GM10266 (cell line): ENCODE measurements around the gene SNAPC4.

ENCODE experiments used
- DNase-seq: peaks from one replicate; pipeline ENCODE4 v3.0.0; 2012; ENCODE audit errors: extremely low spot score
- TF ChIP-seq, protein P1 (sequence below): IDR thresholded peaks from 2 replicates; pipeline ENCODE4 v1.5.1; 2012; ENCODE audit warnings: mild to moderate bottlenecking, low read depth; ENCODE audit not compliant: control insufficient read depth, insufficient read depth; ENCODE audit errors: missing control alignments

Gene SNAPC4

DNA sequence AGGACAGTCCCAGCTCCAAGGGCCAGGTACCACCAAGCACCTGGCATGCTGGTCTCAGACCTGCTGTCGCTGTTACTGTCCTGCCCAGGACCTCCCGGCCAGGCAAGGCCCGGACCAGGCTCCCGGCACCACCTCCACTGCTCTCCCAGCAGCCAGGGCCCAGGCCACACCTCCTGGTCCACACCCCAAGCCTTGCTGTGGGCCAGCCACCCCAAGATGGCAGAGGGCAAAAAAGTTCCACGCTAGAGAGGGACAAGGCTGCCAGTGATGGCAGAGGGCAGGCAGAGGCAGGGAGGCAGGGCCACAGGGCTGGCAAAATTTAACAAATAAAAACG, 37.6 kb downstream of the SNAPC4 start:
- TF ChIP-seq, protein P1, sequence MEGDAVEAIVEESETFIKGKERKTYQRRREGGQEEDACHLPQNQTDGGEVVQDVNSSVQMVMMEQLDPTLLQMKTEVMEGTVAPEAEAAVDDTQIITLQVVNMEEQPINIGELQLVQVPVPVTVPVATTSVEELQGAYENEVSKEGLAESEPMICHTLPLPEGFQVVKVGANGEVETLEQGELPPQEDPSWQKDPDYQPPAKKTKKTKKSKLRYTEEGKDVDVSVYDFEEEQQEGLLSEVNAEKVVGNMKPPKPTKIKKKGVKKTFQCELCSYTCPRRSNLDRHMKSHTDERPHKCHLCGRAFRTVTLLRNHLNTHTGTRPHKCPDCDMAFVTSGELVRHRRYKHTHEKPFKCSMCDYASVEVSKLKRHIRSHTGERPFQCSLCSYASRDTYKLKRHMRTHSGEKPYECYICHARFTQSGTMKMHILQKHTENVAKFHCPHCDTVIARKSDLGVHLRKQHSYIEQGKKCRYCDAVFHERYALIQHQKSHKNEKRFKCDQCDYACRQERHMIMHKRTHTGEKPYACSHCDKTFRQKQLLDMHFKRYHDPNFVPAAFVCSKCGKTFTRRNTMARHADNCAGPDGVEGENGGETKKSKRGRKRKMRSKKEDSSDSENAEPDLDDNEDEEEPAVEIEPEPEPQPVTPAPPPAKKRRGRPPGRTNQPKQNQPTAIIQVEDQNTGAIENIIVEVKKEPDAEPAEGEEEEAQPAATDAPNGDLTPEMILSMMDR: no peak
- DNase-seq: no peak

DNA sequence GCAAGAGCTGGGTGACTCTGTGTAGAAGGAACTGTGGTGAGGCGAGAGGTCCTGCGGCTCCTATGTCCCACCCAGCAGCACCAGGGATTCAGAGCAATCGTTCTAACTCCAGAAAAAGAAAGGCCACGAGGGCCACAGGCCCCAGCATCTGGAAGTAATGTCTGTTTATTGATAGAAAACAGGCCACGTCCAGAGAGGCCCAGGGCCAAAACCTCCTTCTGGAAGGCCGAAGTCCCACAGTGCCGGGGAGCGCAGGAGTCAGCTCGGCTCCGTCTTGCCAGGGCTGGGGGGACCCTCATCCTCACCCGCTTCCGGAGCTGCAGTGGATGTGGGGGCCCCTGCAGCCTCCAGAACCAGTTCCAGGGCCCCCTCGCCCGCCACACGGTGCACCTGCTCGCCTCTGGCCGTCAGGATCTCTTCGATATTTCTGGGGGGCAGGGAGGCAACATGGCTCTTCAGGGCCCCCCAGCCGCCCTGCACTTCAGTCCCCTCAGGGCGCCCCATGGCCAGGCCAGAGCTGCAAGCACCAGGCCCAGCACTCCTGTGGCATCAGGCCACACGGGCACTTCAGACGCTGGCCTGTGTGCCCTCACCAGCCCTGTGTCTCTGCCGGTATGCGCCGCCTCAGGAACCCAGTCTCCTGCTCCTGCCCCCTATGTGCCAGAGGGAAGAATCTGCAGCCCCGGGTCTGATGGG, 38.1 kb downstream of the SNAPC4 start:
- TF ChIP-seq, protein P1: no peak
- DNase-seq: no peak

DNA sequence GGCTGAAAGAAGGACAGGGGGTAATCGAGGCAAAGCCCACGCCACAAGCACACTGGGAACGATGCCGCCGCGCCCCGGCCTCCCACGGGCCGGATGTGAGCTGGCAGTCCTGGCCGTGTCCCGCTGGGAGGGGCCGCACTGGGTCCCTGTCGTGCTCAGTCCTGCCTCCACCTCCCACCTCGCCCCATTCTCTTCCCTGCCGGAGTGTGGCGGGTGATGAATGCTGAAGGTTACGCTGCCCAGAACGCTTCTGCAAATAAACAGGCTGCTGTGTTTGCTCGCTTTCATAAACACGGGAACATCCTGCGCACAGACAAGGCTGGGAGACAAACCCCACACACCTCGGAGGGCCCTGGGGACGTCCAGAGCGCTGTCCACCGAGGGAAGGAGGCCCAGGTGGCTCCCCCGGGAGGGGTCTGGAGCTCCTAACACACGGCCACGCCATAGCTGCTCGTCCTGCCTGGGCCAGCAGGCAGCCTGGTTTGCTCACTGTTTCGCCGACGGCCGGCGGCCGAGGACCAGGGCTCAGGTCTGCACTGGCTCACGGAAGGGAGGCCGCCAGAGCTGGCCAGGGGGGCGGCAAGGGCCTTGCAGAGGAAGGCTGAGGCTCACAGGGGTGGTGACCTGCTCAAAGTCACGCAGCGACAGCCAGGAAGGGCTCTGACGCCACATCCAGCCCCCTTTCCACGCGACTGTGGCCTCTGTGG, 38.8 kb downstream of the SNAPC4 start:
- TF ChIP-seq, protein P1: no peak
- no peak for DNase-seq

DNA sequence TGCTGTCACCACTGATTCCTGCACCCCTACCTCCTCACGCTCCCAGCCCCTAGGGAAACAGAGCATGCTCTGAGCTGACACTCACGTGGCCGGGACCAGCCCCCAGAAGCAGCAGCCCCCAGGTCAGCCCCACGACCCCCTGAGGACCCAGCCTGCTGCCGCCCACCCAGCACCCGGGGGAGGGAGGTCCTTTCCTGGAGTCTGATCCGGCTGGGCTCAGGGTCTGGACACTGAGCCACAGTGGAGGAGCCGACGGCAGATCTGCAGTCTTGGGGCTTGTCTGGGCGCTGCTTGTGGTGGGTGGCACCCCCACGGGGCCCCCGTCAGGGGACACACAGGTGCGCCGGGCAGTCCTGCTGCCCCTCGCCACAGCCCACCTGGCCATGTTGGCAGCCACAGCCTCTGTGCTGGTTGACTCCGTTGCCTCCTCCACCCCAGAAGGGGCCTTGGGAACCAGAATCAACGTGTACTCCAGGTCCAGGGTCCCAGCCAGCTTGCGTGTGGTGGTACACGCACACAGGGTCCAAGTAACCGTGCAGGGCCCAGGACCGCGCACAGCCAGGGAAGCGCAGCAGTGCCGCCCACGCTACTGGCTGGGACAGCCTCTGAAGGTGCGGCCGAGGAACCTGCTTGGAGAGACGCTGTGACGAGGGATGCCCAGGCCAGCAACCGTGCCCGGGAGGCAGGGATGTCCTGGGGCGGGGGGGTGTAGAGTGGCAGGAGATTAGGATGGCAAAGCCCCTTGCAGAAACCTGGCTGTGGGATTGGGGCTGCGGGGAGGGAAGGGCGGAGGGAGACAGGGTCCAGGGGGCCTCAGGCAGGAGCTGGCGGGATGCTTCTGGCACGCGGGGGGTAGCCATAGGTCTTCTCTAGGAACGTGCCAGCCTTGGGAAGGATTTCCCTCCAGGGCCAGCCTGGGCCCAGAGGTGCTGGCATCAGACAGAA, 39.9 kb downstream of the SNAPC4 start:
- DNase-seq: no peak
- TF ChIP-seq, protein P1: no peak

DNA sequence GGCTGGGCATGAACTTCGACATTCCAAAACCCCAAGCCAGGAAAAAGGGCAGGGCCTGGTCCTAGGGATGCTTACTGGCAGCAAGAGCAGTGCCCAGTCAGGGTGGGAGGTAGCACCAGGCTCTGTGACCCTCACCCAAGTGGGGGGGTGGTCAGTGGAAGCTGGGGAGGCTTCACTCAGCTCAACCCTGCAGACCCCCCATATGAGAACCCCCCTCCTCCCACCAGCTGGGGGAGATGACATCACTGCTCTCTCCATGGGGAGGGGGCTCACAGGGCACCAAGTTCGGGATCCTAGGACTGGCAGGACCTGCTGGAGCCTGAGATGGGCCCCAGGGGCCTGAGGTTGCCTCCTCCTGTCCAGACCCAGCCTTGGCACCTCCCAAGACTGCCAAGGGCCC, 41.1 kb downstream of the SNAPC4 start:
- DNase-seq: no peak
- TF ChIP-seq, protein P1: no peak

DNA sequence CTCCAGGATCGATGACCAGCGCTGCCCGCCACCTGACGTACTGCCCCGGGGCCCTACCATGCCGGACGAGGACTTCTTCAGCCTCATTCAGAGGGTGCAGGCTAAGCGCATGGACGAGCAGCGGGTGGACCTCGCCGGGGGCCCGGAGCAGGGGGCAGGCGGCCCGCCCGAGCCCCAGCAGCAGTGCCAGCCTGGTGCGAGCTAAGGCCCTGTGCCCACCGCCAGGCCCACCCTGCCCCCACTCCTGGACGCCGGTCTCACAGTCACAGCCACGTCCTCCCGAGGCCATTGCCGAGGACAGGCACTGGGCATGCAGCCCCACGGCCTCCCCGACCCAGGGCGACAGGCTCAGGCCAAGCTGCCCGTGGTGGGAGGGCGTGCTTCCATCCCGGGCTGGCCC, 42.0 kb downstream of the SNAPC4 start:
- TF ChIP-seq, protein P1: no peak

More for the DNA sequence above, 42.0 kb downstream of the SNAPC4 start:
- DNase-seq: no peak
